ENCODE results near the gene FBXO21.
"Not testable (repeated sequence)": the region's sequence is repeated elsewhere in the genome, so short reads cannot be mapped to it uniquely, and the experiment has no call there.

The FBXO21 gene

DNA sequence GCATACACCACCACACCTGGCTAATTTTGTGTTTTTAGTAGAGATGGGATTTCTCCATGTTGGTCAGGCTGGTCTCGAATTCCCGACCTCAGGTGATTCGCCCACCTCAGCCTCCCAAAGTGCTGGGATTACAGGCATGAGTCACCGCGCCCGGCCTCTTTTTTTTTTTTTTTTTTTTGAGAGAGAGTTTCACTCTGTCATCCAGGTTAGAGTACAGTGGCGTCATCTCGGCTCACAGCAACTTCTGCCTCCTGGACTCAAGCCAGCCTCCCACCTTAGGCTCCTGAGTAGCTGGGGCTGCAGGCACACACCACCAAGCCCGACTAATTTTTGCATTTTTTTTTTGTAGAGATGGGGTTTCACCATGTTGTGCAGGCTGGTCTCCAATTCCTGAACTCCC is 4.8 kb upstream of the FBXO21 start:
- H4K20me1 ChIP-seq (ENCODE audit: insufficient read depth, low read length, poor library complexity, severe bottlenecking); H3K9me3 ChIP-seq (ENCODE audit: insufficient read depth, low read depth, low read length); H3K4me2 ChIP-seq (ENCODE audit: low read depth, low read length, poor library complexity, severe bottlenecking); H3K79me2 ChIP-seq (ENCODE audit: insufficient read depth, low read length); H3K27me3 ChIP-seq (ENCODE audit: insufficient read depth, low read length, poor library complexity, severe bottlenecking); H3K4me1 ChIP-seq (ENCODE audit: insufficient read depth, low read length, poor library complexity, severe bottlenecking); H3K36me3 ChIP-seq (ENCODE audit: insufficient read depth, low read length); H2AFZ ChIP-seq (ENCODE audit: low read length); H3K9me2 ChIP-seq (replicated peaks; ENCODE audit: low read depth, low read length); H3K9ac ChIP-seq (ENCODE audit: low read depth, low read length, poor library complexity, severe bottlenecking); H3K4me3 ChIP-seq (ENCODE audit: low read length, poor library complexity, severe bottlenecking); H3F3A ChIP-seq (ENCODE audit: low read depth): not testable (repeated sequence)

GRCh38 chr12:117193903-117194302 is 3.6 kb upstream of the FBXO21 start:
- no peaks in the 10 kb centered on the region for H3F3A ChIP-seq (ENCODE audit: low read depth)
- no peak overlapping the region for H2AFZ ChIP-seq (ENCODE audit: low read length)
- H3K4me1 ChIP-seq (ENCODE audit: insufficient read depth, low read length, poor library complexity, severe bottlenecking): peaks cover 7% of the 10 kb centered on the region
- no peak overlapping the region for H3K9ac ChIP-seq (ENCODE audit: low read depth, low read length, poor library complexity, severe bottlenecking)
- H3K27me3 ChIP-seq (ENCODE audit: insufficient read depth, low read length, poor library complexity, severe bottlenecking): no peaks in the 10 kb centered on the region
- H4K20me1 ChIP-seq (ENCODE audit: insufficient read depth, low read length, poor library complexity, severe bottlenecking): peaks cover 8% of the 10 kb centered on the region
- peaks cover 14% of the 10 kb centered on the region for H3K79me2 ChIP-seq (ENCODE audit: insufficient read depth, low read length)
- TF ChIP-seq, protein P1, sequence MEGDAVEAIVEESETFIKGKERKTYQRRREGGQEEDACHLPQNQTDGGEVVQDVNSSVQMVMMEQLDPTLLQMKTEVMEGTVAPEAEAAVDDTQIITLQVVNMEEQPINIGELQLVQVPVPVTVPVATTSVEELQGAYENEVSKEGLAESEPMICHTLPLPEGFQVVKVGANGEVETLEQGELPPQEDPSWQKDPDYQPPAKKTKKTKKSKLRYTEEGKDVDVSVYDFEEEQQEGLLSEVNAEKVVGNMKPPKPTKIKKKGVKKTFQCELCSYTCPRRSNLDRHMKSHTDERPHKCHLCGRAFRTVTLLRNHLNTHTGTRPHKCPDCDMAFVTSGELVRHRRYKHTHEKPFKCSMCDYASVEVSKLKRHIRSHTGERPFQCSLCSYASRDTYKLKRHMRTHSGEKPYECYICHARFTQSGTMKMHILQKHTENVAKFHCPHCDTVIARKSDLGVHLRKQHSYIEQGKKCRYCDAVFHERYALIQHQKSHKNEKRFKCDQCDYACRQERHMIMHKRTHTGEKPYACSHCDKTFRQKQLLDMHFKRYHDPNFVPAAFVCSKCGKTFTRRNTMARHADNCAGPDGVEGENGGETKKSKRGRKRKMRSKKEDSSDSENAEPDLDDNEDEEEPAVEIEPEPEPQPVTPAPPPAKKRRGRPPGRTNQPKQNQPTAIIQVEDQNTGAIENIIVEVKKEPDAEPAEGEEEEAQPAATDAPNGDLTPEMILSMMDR (conservative IDR thresholded peaks at IDR 0.05; ENCODE audit: low read length): no peak
- no peak for TF ChIP-seq EZH2phosphoT487 (IDR thresholded peaks at IDR 0.05; ENCODE audit: borderline replicate concordance)
- no peaks in the 10 kb centered on the region for H3K9me3 ChIP-seq (ENCODE audit: insufficient read depth, low read depth, low read length)
- no peaks in the 10 kb centered on the region for H3K36me3 ChIP-seq (ENCODE audit: insufficient read depth, low read length)
- no peaks in the 10 kb centered on the region for H3K9me2 ChIP-seq (replicated peaks; ENCODE audit: low read depth, low read length)
- H3K4me3 ChIP-seq (ENCODE audit: low read length, poor library complexity, severe bottlenecking): no peak overlapping the region
- H3K4me2 ChIP-seq (ENCODE audit: low read depth, low read length, poor library complexity, severe bottlenecking): no peak overlapping the region

DNA sequence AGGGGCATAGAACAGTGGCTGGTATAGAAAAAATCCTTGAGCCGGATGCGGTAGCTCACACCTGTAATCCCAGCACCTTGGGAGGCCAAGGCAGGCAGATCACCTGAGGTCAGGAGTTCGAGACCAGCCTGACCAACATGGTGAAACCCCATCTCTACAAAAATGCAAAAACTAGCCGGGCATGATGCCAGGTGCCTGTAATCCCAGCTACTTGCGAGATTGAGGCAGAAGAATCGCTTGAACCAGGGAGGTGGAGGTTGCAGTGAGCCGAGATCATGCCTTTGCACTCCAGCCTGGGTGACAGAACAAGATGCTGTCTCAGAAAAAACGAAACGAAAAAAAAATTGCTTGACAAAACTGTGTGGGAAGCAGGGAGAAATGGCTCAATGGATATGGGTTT is 2.3 kb upstream of the FBXO21 start:
- H3K4me2 ChIP-seq (ENCODE audit: low read depth, low read length, poor library complexity, severe bottlenecking); H3K9ac ChIP-seq (ENCODE audit: low read depth, low read length, poor library complexity, severe bottlenecking); H3F3A ChIP-seq (ENCODE audit: low read depth); H3K9me3 ChIP-seq (ENCODE audit: insufficient read depth, low read depth, low read length); H3K9me2 ChIP-seq (replicated peaks; ENCODE audit: low read depth, low read length); H3K36me3 ChIP-seq (ENCODE audit: insufficient read depth, low read length); H3K27me3 ChIP-seq (ENCODE audit: insufficient read depth, low read length, poor library complexity, severe bottlenecking); H3K4me3 ChIP-seq (ENCODE audit: low read length, poor library complexity, severe bottlenecking); H2AFZ ChIP-seq (ENCODE audit: low read length): not testable (repeated sequence)
- Histone ChIP-seq H4K20me1 (ENCODE audit: insufficient read depth, low read length, poor library complexity, severe bottlenecking) (peaks cover 18% of the 10 kb centered on the region), H3K79me2 (ENCODE audit: insufficient read depth, low read length) (peaks cover 27% of the 10 kb centered on the region), H3K4me1 (ENCODE audit: insufficient read depth, low read length, poor library complexity, severe bottlenecking) (peaks cover 19% of the 10 kb centered on the region)

DNA sequence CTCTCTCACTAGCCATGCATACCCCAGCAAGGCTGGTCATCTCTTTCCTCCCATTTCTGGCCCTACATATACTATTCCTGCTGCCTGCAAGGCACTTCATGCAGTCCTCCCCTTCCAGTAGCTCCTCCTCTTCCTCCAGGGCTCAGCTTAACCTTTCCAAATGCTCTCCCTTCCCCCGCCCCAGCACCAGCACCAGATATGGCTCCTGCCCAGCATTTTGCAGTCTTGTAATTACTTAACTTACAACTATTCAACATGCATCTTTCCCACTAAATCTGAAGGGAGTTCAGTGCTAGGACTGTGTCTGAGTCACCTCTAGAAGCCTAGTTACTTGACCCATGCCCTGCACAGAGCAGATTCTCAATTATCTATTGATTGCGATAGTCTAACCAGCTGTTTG is 1.8 kb upstream of the FBXO21 start:
- Histone ChIP-seq H3K36me3 (ENCODE audit: insufficient read depth, low read length) (no peaks in the 10 kb centered on the region), H3K4me2 (ENCODE audit: low read depth, low read length, poor library complexity, severe bottlenecking) (no peak overlapping the region), H3K27me3 (ENCODE audit: insufficient read depth, low read length, poor library complexity, severe bottlenecking) (no peaks in the 10 kb centered on the region), H3K9me2 (replicated peaks; ENCODE audit: low read depth, low read length) (no peaks in the 10 kb centered on the region), H2AFZ (ENCODE audit: low read length) (no peak overlapping the region), H3K9ac (ENCODE audit: low read depth, low read length, poor library complexity, severe bottlenecking) (no peak overlapping the region), H3K79me2 (ENCODE audit: insufficient read depth, low read length) (peaks cover 30% of the 10 kb centered on the region), H4K20me1 (ENCODE audit: insufficient read depth, low read length, poor library complexity, severe bottlenecking) (peaks cover 20% of the 10 kb centered on the region), H3K9me3 (ENCODE audit: insufficient read depth, low read depth, low read length) (no peaks in the 10 kb centered on the region), H3F3A (ENCODE audit: low read depth) (no peaks in the 10 kb centered on the region), H3K4me3 (ENCODE audit: low read length, poor library complexity, severe bottlenecking) (no peak overlapping the region), H3K4me1 (ENCODE audit: insufficient read depth, low read length, poor library complexity, severe bottlenecking) (peaks cover 21% of the 10 kb centered on the region)
- TF ChIP-seq, protein P1 (conservative IDR thresholded peaks at IDR 0.05; ENCODE audit: low read length): no peak
- no peak for TF ChIP-seq EZH2phosphoT487 (IDR thresholded peaks at IDR 0.05; ENCODE audit: borderline replicate concordance)

Data from Loucy (cell line).